ENCODE measurements around the gene KCNS1.

Gene KCNS1

GRCh38 chr20:45117581-45117980, 16.7 kb upstream of the KCNS1 start:
- no peak overlapping the region for H3K27ac ChIP-seq (replicated peaks)
- peaks cover 5% of the 10 kb centered on the region for H3K27me3 ChIP-seq (ENCODE audit: insufficient read depth, poor library complexity, severe bottlenecking)
- DNase-seq (ENCODE audit: low read depth in 1 of 2, low spot score in 1 of 2): no peak
- H3K4me3 ChIP-seq (replicated peaks; ENCODE audit: insufficient read depth, low read length): no peak overlapping the region
- TF ChIP-seq GABPA (IDR thresholded peaks at IDR 0.05; ENCODE audit: low read depth): no peak
- TF ChIP-seq CTCF (IDR thresholded peaks at IDR 0.05; ENCODE audit: insufficient read depth, low read length): no peak
- no peak for TF ChIP-seq POLR2AphosphoS5 (IDR thresholded peaks at IDR 0.05; ENCODE audit: low read depth)
- TF ChIP-seq SPI1 (IDR thresholded peaks at IDR 0.05; ENCODE audit: borderline replicate concordance, low read depth): no peak
- no peak for TF ChIP-seq REST (IDR thresholded peaks at IDR 0.05; ENCODE audit: insufficient replicate concordance, low read depth)

- Histone ChIP-seq H3K27me3 (ENCODE audit: insufficient read depth, poor library complexity, severe bottlenecking) (peaks cover 3% of the 10 kb centered on the region), H3K27ac (replicated peaks) (no peak overlapping the region), H3K4me3 (replicated peaks; ENCODE audit: insufficient read depth, low read length) (no peak overlapping the region)
- TF ChIP-seq SPI1 (IDR thresholded peaks at IDR 0.05; ENCODE audit: borderline replicate concordance, low read depth): no peak
- no peak for TF ChIP-seq CTCF (IDR thresholded peaks at IDR 0.05; ENCODE audit: insufficient read depth, low read length)
- TF ChIP-seq GABPA (IDR thresholded peaks at IDR 0.05; ENCODE audit: low read depth): no peak
- TF ChIP-seq POLR2AphosphoS5 (IDR thresholded peaks at IDR 0.05; ENCODE audit: low read depth): no peak
- no peak for TF ChIP-seq REST (IDR thresholded peaks at IDR 0.05; ENCODE audit: insufficient replicate concordance, low read depth)
- DNase-seq (ENCODE audit: low read depth in 1 of 2, low spot score in 1 of 2): no peak
Measured at GRCh38 chr20:45115829-45116228, 14.9 kb upstream of the KCNS1 start.

GRCh38 chr20:45115386-45115774, 14.5 kb upstream of the KCNS1 start:
- H3K27me3 ChIP-seq (ENCODE audit: insufficient read depth, poor library complexity, severe bottlenecking): peaks cover 3% of the 10 kb centered on the region
- H3K4me3 ChIP-seq (replicated peaks; ENCODE audit: insufficient read depth, low read length): no peak overlapping the region
- DNase-seq (ENCODE audit: low read depth in 1 of 2, low spot score in 1 of 2): no peak
- no peak overlapping the region for H3K27ac ChIP-seq (replicated peaks)
- TF ChIP-seq REST (IDR thresholded peaks at IDR 0.05; ENCODE audit: insufficient replicate concordance, low read depth) (no peak), POLR2AphosphoS5 (IDR thresholded peaks at IDR 0.05; ENCODE audit: low read depth) (no peak), SPI1 (IDR thresholded peaks at IDR 0.05; ENCODE audit: borderline replicate concordance, low read depth) (no peak), GABPA (IDR thresholded peaks at IDR 0.05; ENCODE audit: low read depth) (no peak), CTCF (IDR thresholded peaks at IDR 0.05; ENCODE audit: insufficient read depth, low read length) (no peak)
